A549 treated with Mapracorat at 1 μM for 4 hours (cell line): ENCODE data around the gene TMEM240. TPM values are rescaled to one million over a fixed set of nuclear protein-coding genes. Genes with fewer than 3 reads are reported as not detected.

Experiments
- total RNA-seq: library from RNA; stranded (reverse); fragments of 200-300 nt; extraction: Qiagen RNA extraction; gene quantifications from 5 replicates; pipeline ENCODE4 v1.2.3, GENCODE V29; 2022

TMEM240 gene
- total RNA-seq = 0.24 to 1.1 TPM (median 0.32 TPM) in 5 replicates

GRCh38 chr1:1540090-1540817, at the start of gene TMEM240:
Gene TMEM240 (minus strand): TSS chr1:1540624. CDS start chr1:1540346, 278 bp downstream.

GRCh38 chr1:1574721-1575537, 34.5 kb upstream of the TMEM240 start, which contains the start of gene SSU72:
Gene SSU72 (minus strand): TSS chr1:1574863. CDS start chr1:1574557, 306 bp downstream.

DNA sequence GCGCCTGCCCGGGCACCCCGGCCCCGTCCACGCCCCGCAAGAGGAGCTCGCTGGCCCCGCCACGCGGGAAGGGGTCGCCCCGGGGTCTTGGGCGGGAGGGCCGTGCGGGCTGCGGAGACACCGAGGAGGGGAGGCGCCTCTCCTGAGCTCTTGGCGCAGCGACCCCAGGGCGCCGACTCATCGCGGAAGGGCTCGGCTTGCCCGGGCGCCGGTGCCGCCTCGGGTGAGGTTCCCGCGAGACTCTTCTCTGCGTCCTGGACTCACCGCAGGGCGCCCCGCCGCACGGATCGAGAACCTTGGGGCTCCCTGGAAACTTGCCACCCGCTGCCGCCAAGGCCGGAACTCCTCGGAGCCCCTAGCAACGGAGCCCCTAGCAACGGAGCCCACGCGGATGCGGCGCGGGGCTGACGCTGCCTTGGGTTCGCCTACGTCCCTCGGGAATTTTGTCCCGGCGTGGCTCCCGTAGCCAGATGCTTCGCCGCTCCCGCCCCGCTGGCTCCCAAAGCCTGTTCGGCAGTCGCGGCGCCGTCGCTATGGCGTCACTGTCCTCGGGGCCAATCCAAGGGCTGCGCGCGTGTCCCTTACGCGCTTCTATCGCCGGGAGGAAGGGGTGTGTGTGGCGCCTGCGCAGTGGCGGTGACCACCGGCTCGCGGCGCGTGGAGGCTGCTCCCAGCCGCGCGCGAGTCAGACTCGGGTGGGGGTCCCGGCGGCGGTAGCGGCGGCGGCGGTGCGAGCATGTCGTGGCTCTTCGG, 28.7 kb downstream of the TMEM240 start, which contains the start of gene ATAD3A:
Gene ATAD3A (plus strand): TSS at position 630 of the 753 bp plus-strand sequence. CDS start 107 bp downstream, at position 737.

Other genes with a start within 250 kb of the TMEM240 start
- gene ACAP3, start 232.7 kb downstream of the TMEM240 start, total RNA-seq = 7.7 to 20.8 TPM (median 16.8 TPM) in 5 replicates
- gene PUSL1, start 232.0 kb downstream of the TMEM240 start, total RNA-seq = 15.3 to 25.8 TPM (median 22.7 TPM) in 5 replicates
- 44.9 to 66.1 TPM (median 60.9 TPM) in 5 replicates for gene INTS11, start 216.0 kb downstream of the TMEM240 start, total RNA-seq
- 15.0 to 22.7 TPM (median 22.0 TPM) in 5 replicates for gene CPTP, start 215.8 kb downstream of the TMEM240 start, total RNA-seq
- gene TAS1R3, start 209.3 kb downstream of the TMEM240 start, total RNA-seq = 0.14 to 0.30 TPM (median 0.16 TPM) in 5 replicates
- gene DVL1, start 191.2 kb downstream of the TMEM240 start, total RNA-seq = 38.7 to 77.6 TPM (median 66.9 TPM) in 5 replicates
- 0.19 to 0.46 TPM (median 0.32 TPM) in 4 of 5 replicates, not detected in the other for gene MXRA8, start 182.1 kb downstream of the TMEM240 start, total RNA-seq
- gene AURKAIP1, start 165.4 kb downstream of the TMEM240 start, total RNA-seq = 107 to 186 TPM (median 170 TPM) in 5 replicates
- gene CCNL2, start 141.3 kb downstream of the TMEM240 start, total RNA-seq = 42.1 to 63.9 TPM (median 54.3 TPM) in 5 replicates
- gene MRPL20, start 133.3 kb downstream of the TMEM240 start, total RNA-seq = 130 to 166 TPM (median 137 TPM) in 5 replicates
- gene ANKRD65, start 119.3 kb downstream of the TMEM240 start, total RNA-seq = 0.07 to 0.19 TPM in 2 of 5 replicates, not detected in the others
- gene VWA1, start 104.9 kb downstream of the TMEM240 start, total RNA-seq = 3.6 to 14.7 TPM (median 14.1 TPM) in 5 replicates
- gene ATAD3C, start 90.9 kb downstream of the TMEM240 start, total RNA-seq = not detected in 5 replicates
- 1.2 to 3.6 TPM (median 3.0 TPM) in 5 replicates for gene ATAD3B, start 68.9 kb downstream of the TMEM240 start, total RNA-seq
- gene ATAD3A, start 28.5 kb downstream of the TMEM240 start, total RNA-seq = 28.1 to 41.2 TPM (median 37.2 TPM) in 5 replicates
- 90.7 to 106 TPM (median 100 TPM) in 5 replicates for gene SSU72, start 34.2 kb upstream of the TMEM240 start, total RNA-seq
- 5.8 to 8.8 TPM (median 8.1 TPM) in 5 replicates for gene FNDC10, start 59.5 kb upstream of the TMEM240 start, total RNA-seq
- 7.2 to 20.5 TPM (median 19.5 TPM) in 5 replicates for gene MIB2, start 74.9 kb upstream of the TMEM240 start, total RNA-seq
- 0.18 to 1.2 TPM (median 0.64 TPM) in 5 replicates for gene MMP23B, start 91.5 kb upstream of the TMEM240 start, total RNA-seq
- gene CDK11B, start 118.4 kb upstream of the TMEM240 start, total RNA-seq = 24.2 to 26.3 TPM (median 25.5 TPM) in 5 replicates
- gene SLC35E2B, start 152.2 kb upstream of the TMEM240 start, total RNA-seq = 9.2 to 13.4 TPM (median 12.5 TPM) in 5 replicates
- gene CDK11A, start 183.7 kb upstream of the TMEM240 start, total RNA-seq = 18.0 to 28.0 TPM (median 22.9 TPM) in 5 replicates
- gene NADK, start 237.8 kb upstream of the TMEM240 start, total RNA-seq = 28.5 to 43.1 TPM (median 39.8 TPM) in 5 replicates